ENCODE results near the gene FN1. TPM values are rescaled to one million over a fixed set of nuclear protein-coding genes. Genes with fewer than 3 reads are reported as not detected.

FN1 gene
- total RNA-seq, 4 donors from 2014 or later, result 24.8 to 341 (median 58.6) TPM

DNA sequence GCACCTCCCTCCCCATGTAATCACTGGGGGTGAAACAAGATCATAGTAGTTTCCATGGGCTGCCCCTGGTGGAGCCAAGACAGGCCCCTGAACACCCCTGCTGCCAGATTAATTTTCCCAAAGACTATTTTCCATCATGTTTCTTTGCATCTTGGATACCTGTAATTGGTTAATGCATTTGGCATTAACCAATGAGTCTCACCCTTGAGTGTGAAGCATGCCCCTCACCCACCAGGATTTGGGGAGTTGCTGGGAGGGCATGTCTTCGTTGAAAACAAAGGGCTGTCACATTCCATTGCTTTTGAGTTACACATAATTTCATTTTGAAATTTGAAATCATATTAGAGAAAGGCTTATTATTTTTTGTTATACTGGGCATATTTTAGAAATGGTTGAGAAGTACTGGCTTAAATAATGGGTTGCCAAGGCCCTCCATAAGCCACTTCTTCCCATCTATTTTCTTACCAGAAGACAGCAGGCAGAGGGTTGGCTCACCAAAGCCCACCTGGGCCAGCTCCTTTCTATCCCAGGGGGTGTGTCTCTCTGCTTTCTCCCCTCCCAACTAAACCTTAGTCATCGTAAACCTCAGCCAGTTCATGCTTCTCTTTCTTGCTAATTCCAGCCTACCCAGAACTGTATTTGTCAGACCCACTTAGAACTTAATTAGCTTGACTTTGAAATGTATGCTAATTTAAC, 72.3 kb downstream of the FN1 start:
- intact Hi-C loops (cut with DNase I; ENCODE audit: low total_unique reads), result no loop called here
- in situ Hi-C loops (cut with MboI; ENCODE audit: low sequenced_read_pairs in 4 of 4), result no loop called here

GRCh38 chr2:215363039-215363438, 72.8 kb downstream of the FN1 start:
- DNase-seq, result no peak
- peaks cover 0 to 32% of the 10 kb centered on the region in 2 donors for H3K36me3 ChIP-seq
- intact Hi-C loops (cut with DNase I; ENCODE audit: low total_unique reads), result no loop called here

More for the DNA sequence above, 72.3 kb downstream of the FN1 start:
- no peak overlapping the region for H3K27ac ChIP-seq
- no peak overlapping the region for H3K4me3 ChIP-seq
- no peaks in the 10 kb centered on the region for H3K4me1 ChIP-seq
- no peaks in the 10 kb centered on the region for H3K9me3 ChIP-seq
- ATAC-seq (no peak), DNase-seq (no peak)
- TF ChIP-seq CTCF (IDR thresholded peaks at IDR 0.05 in 4 of 5, conservative IDR thresholded peaks at IDR 0.05 in 1 of 5) (no peak), POLR2A (IDR thresholded peaks at IDR 0.05) (no peak)
- peaks cover 0 to 32% of the 10 kb centered on the region in 2 donors for H3K36me3 ChIP-seq
- no peaks in the 10 kb centered on the region for H3K27me3 ChIP-seq

DNA sequence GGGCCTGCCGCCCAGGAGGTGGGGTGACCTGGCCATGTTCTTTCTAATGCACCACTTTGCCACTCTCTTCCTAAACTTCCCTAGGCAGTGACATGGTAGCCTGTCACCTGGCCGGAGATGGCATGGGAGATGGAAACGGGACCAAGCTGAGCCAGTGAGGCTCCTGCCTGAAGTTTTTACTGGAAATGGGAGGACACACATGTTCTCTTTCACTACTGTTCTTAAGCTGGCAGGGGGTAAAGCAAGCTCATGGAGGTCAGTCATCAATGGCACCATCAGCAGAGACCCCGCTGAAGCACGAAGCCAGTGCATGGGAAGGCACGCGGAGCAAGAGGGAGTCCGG, 73.3 kb downstream of the FN1 start:
- in situ Hi-C loops (cut with MboI; ENCODE audit: low sequenced_read_pairs in 4 of 4), result no loop called here
- no peak overlapping the region for H3K27ac ChIP-seq
- ATAC-seq (no peak), DNase-seq (no peak)
- no peaks in the 10 kb centered on the region for H3K9me3 ChIP-seq
- H3K4me1 ChIP-seq, result no peaks in the 10 kb centered on the region
- intact Hi-C loops (cut with DNase I; ENCODE audit: low total_unique reads), result no loop called here
- no peak overlapping the region for H3K4me3 ChIP-seq
- H3K27me3 ChIP-seq, result no peaks in the 10 kb centered on the region
- TF ChIP-seq POLR2A (IDR thresholded peaks at IDR 0.05), result no peak
- no peak for TF ChIP-seq CTCF (IDR thresholded peaks at IDR 0.05 in 4 of 5, conservative IDR thresholded peaks at IDR 0.05 in 1 of 5)
- H3K36me3 ChIP-seq, result peaks cover 0 to 27% of the 10 kb centered on the region in 2 donors

More at GRCh38 chr2:215363039-215363438, 72.8 kb downstream of the FN1 start:
- H3K27ac ChIP-seq, result no peak overlapping the region
- no peak for TF ChIP-seq POLR2A (IDR thresholded peaks at IDR 0.05)
- H3K27me3 ChIP-seq, result no peaks in the 10 kb centered on the region
- no peaks in the 10 kb centered on the region for H3K4me1 ChIP-seq
- ATAC-seq, result no peak
- in situ Hi-C loops (cut with MboI; ENCODE audit: low sequenced_read_pairs in 4 of 4), result no loop called here
- no peaks in the 10 kb centered on the region for H3K9me3 ChIP-seq
- H3K4me3 ChIP-seq, result no peak overlapping the region

GRCh38 chr2:215361876-215362561, 73.8 kb downstream of the FN1 start:
- no peak overlapping the region for H3K4me3 ChIP-seq
- no peak for ATAC-seq
- in situ Hi-C loops (cut with MboI; ENCODE audit: low sequenced_read_pairs in 4 of 4), result no loop called here
- no peak overlapping the region for H3K27ac ChIP-seq
- H3K4me1 ChIP-seq, result no peaks in the 10 kb centered on the region
- H3K36me3 ChIP-seq, result peaks cover 0 to 27% of the 10 kb centered on the region in 2 donors
- no peaks in the 10 kb centered on the region for H3K27me3 ChIP-seq
- TF ChIP-seq POLR2A (IDR thresholded peaks at IDR 0.05) (no peak), CTCF (IDR thresholded peaks at IDR 0.05 in 4 of 5, conservative IDR thresholded peaks at IDR 0.05 in 1 of 5) (no peak)
- intact Hi-C loops (cut with DNase I; ENCODE audit: low total_unique reads), result no loop called here
- DNase-seq, result no peak
- no peaks in the 10 kb centered on the region for H3K9me3 ChIP-seq

- Histone ChIP-seq H3K36me3 (peaks cover 0 to 27% of the 10 kb centered on the region in 2 donors), H3K4me1 (no peaks in the 10 kb centered on the region)
Measured at GRCh38 chr2:215361211-215361875, 74.5 kb downstream of the FN1 start.

More at GRCh38 chr2:215361211-215361875, 74.5 kb downstream of the FN1 start:
- DNase-seq, result no peak
- no peaks in the 10 kb centered on the region for H3K9me3 ChIP-seq
- no peaks in the 10 kb centered on the region for H3K27me3 ChIP-seq
- no peak overlapping the region for H3K27ac ChIP-seq
- no peak for TF ChIP-seq CTCF (IDR thresholded peaks at IDR 0.05 in 4 of 5, conservative IDR thresholded peaks at IDR 0.05 in 1 of 5)
- no peak for TF ChIP-seq POLR2A (IDR thresholded peaks at IDR 0.05)
- H3K4me3 ChIP-seq, result no peak overlapping the region
- ATAC-seq, result no peak
- intact Hi-C loops (cut with DNase I; ENCODE audit: low total_unique reads) (no loop called here), in situ Hi-C loops (cut with MboI; ENCODE audit: low sequenced_read_pairs in 4 of 4) (no loop called here)

Data from gastrocnemius medialis (tissue), 4 donors.